OCI-LY7 (cell line): ENCODE data around the gene MRPL49. TPM values are rescaled to one million over a fixed set of nuclear protein-coding genes. Genes with fewer than 3 reads are reported as not detected.
A peak's percentile ranks its signal among the peaks of the same experiment; 100 is the strongest.

ENCODE experiments used
- BruUV-seq: library from RNA; stranded (reverse); fragments of 400-500 nt; replicated peaks from 2 replicates; lab custom pipeline; 2021; lab: Mats Ljungman, UMichigan
- CTCF ChIA-PET: fragments of 300-600 bp; sonication (Branson Sonifier 250); formaldehyde crosslinking; loops from one replicate; lab custom pipeline; 2022; ENCODE audit warnings: antibody characterized with exemption; ENCODE audit not compliant: unreplicated experiment; lab: Charles Lee
- POLR2A ChIA-PET: fragments of 300-600 bp; sonication (Branson Sonifier 250); formaldehyde crosslinking; loops from one replicate; lab custom pipeline; 2022; ENCODE audit warnings: antibody characterized with exemption; lab: Charles Lee
- DNase-seq: peaks from one replicate; pipeline ENCODE4 v3.0.0-alpha.2; 2015; ENCODE audit warnings: low spot score
- H2AFZ ChIP-seq: fragments of 200-600 bp; sonication (generic), shearing (Covaris generic); 2 replicates; pipeline ENCODE4 v1.6.1; 2014; ENCODE audit warnings: mild to moderate bottlenecking, antibody characterized with exemption, low read length, moderate library complexity
- H3K27ac ChIP-seq: fragments of 200-600 bp; sonication (generic); 2 replicates; pipeline ENCODE4 v1.5.1; 2014; ENCODE audit warnings: mixed run types, low read depth, mild to moderate bottlenecking, moderate library complexity, low read length, inconsistent platforms; ENCODE audit not compliant: poor library complexity, severe bottlenecking
- H3K36me3 ChIP-seq: fragments of 200-600 bp; sonication (generic); 2 replicates; pipeline ENCODE4 v1.6.1; 2014; ENCODE audit warnings: mild to moderate bottlenecking, antibody characterized with exemption, low read length, moderate library complexity, mixed read lengths; ENCODE audit not compliant: insufficient read depth
- H3K4me1 ChIP-seq: fragments of 200-600 bp; sonication (generic); 2 replicates; pipeline ENCODE4 v1.5.1; 2014; ENCODE audit warnings: mild to moderate bottlenecking, low read length; ENCODE audit not compliant: insufficient read depth, poor library complexity, severe bottlenecking
- H3K4me2 ChIP-seq: fragments of 200-600 bp; sonication (generic); 2 replicates; pipeline ENCODE4 v1.6.1; 2014; ENCODE audit warnings: mild to moderate bottlenecking, low read length
- H3K4me3 ChIP-seq: fragments of 200-600 bp; sonication (generic); 2 replicates; pipeline ENCODE4 v1.5.1; 2014; ENCODE audit warnings: mild to moderate bottlenecking, low read depth, low read length; ENCODE audit not compliant: poor library complexity, severe bottlenecking
- H3K79me2 ChIP-seq: fragments of 200-600 bp; sonication (generic); 2 replicates; pipeline ENCODE4 v1.6.1; 2016; ENCODE audit warnings: low read depth, mild to moderate bottlenecking, low read length, moderate library complexity, mixed read lengths; ENCODE audit not compliant: insufficient read depth
- H3K9me2 ChIP-seq: fragments of 200-600 bp; sonication (generic); 2 replicates; pipeline ENCODE4 v1.6.1; 2016; ENCODE audit warnings: mild to moderate bottlenecking, low read length, mixed read lengths; ENCODE audit not compliant: insufficient read depth
- H3K9me3 ChIP-seq: fragments of 200-600 bp; sonication (generic); 2 replicates; pipeline ENCODE4 v1.6.1; 2014; ENCODE audit warnings: mild to moderate bottlenecking, mixed run types, low read length, mixed read lengths
- H4K20me1 ChIP-seq: fragments of 200-600 bp; sonication (generic); 2 replicates; pipeline ENCODE4 v1.6.1; 2014; ENCODE audit warnings: mild to moderate bottlenecking, antibody characterized with exemption, low read length, moderate library complexity, mixed read lengths; ENCODE audit not compliant: insufficient read depth
- EZH2phosphoT487 ChIP-seq: fragments of 200-600 bp; sonication (generic); IDR thresholded peaks from 2 replicates; pipeline ENCODE4 v1.6.1; 2018; ENCODE audit warnings: low read depth, borderline replicate concordance, mild to moderate bottlenecking, mixed run types, antibody characterized with exemption, low read length, moderate library complexity, mixed read lengths
- intact Hi-C: fragments of 100-400 bp; cut with micrococcal nuclease; formaldehyde crosslinking; loops from one replicate; pipeline ENCODE4 v1.10.0; 2022; ENCODE audit not compliant: unreplicated experiment
- total RNA-seq, 2 experiments: library from RNA; depleted of rRNA in 1 of 2; stranded (reverse); fragments of >200 nt in 1 of 2; shearing (Covaris generic) in 1 of 2; gene quantifications; 2 replicates each; pipeline ENCODE4 v1.2.3, GENCODE V29; 2014 to 2022
- TF ChIP-seq, protein P1 (sequence below): fragments of 200-600 bp; sonication (generic); conservative IDR thresholded peaks from 2 replicates; pipeline ENCODE4 v1.5.1; 2014; ENCODE audit warnings: mild to moderate bottlenecking, antibody characterized with exemption, low read length, moderate library complexity, mixed read lengths

MRPL49 gene
- total RNA-seq, 2 experiments from 2014 or later: 65.2 to 81.6 TPM

DNA sequence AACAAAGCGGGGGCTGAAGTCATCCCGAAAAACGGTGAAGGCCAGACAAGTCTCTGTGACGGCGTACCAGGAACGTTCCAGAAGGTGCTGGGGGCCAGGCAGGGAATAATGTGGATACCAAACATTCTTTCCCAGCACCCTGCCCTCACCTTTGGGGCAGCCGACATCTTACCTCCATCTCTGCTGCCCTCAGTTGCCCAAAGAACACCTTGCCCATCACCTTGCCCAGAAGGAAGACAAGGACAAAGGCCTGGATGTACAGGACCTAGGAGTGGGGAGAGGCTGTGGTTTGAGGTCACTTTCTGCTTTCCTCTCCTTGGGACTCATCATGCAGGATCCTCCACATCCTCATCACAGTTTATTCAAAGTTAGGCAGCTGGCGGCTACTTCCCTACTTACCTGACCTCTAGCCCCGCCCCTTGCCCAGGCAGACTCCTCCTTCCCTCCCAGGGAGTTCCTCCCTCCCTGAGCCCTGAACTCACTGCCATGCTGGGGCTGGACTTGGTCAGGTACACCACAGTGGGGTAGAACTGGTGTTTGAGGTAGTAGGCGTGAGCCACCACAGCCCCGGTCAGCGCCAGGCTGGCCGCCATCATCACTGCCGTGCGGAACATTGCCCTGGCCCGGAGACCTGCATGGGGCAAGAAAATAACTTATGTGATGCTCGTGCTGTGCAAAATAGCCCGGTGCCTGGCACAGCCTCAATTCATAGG, 11.0 kb downstream of the MRPL49 start:
- H4K20me1 ChIP-seq: no peaks in the 10 kb centered on the region
- BruUV-seq: TSS peak; percentile 95
- POLR2A ChIA-PET: interaction anchor here (0.6 to 6.1 kb wide), 6 partner anchors 11 to 285 kb away, joined by 3 to 47 read pairs (median 4); partner anchors contain the start of genes FAU, MRPL49, SPDYC and TM7SF2
- intact Hi-C loops: loop anchor here (1.0 to 5.0 kb wide), 5 partner anchors 11 to 281 kb away; partner anchors contain the start of genes CAPN1, FAU, MRPL49 and ZNHIT2
- H2AFZ ChIP-seq: no peak overlapping the region
- peaks cover 56% of the 10 kb centered on the region for H3K79me2 ChIP-seq
- peaks cover 55% of the 10 kb centered on the region for H3K4me1 ChIP-seq
- CTCF ChIA-PET: no interaction called here
- H3K4me2 ChIP-seq: peak overlapping the region; percentile 99
- H3K9me3 ChIP-seq: no peaks in the 10 kb centered on the region
- peak overlapping the region; percentile 98 for H3K4me3 ChIP-seq
- DNase-seq: peak; percentile 91
- peak overlapping the region; percentile 98 for H3K27ac ChIP-seq
- TF ChIP-seq, protein P1, sequence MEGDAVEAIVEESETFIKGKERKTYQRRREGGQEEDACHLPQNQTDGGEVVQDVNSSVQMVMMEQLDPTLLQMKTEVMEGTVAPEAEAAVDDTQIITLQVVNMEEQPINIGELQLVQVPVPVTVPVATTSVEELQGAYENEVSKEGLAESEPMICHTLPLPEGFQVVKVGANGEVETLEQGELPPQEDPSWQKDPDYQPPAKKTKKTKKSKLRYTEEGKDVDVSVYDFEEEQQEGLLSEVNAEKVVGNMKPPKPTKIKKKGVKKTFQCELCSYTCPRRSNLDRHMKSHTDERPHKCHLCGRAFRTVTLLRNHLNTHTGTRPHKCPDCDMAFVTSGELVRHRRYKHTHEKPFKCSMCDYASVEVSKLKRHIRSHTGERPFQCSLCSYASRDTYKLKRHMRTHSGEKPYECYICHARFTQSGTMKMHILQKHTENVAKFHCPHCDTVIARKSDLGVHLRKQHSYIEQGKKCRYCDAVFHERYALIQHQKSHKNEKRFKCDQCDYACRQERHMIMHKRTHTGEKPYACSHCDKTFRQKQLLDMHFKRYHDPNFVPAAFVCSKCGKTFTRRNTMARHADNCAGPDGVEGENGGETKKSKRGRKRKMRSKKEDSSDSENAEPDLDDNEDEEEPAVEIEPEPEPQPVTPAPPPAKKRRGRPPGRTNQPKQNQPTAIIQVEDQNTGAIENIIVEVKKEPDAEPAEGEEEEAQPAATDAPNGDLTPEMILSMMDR: no peak
- TF ChIP-seq EZH2phosphoT487: no peak
- H3K9me2 ChIP-seq: no peaks in the 10 kb centered on the region
- peaks cover 58% of the 10 kb centered on the region for H3K36me3 ChIP-seq

DNA sequence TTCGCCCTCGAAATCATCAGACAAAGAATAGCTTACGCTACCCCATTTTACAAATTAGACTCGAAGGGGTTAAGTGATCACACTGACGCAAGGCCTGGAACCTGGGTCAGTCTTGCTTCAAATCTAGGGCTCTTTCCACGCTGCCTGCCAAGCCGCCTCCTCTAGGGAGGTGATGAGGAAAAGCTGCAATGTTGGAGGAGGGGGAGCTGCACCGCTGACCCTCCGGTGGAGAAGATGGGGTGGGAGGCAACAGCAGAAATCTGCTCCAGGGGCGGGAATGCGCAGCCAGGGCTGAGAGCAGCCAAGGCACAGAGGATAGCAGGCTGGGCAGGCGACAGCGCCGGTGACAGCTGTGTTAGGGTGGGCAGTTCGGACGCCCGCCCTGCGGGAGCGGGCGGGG, 11.6 kb downstream of the MRPL49 start:
- Histone ChIP-seq H3K4me3 (peak overlapping the region; percentile 98), H3K27ac (peak overlapping the region; percentile 98), H2AFZ (no peak overlapping the region), H3K9me2 (no peaks in the 10 kb centered on the region), H3K4me2 (peak overlapping the region; percentile 99), H3K9me3 (no peaks in the 10 kb centered on the region), H3K79me2 (peaks cover 56% of the 10 kb centered on the region), H3K4me1 (peaks cover 50% of the 10 kb centered on the region), H3K36me3 (peaks cover 53% of the 10 kb centered on the region), H4K20me1 (no peaks in the 10 kb centered on the region)
- BruUV-seq: no TSS peak
- ChIA-PET CTCF (no interaction called here), POLR2A (interaction anchor here (0.6 to 6.1 kb wide), 4 partner anchors 12 to 286 kb away, joined by 3 to 47 read pairs (median 4); partner anchors contain the start of genes FAU, MRPL49 and SPDYC)
- TF ChIP-seq, protein P1: no peak
- no peak for TF ChIP-seq EZH2phosphoT487
- intact Hi-C loops: loop anchor here (5.0 kb wide), 2 partner anchors 34 to 281 kb away; no protein-coding TSS in a partner anchor
- peak; percentile 50 for DNase-seq
